ENCODE measurements around the gene APIP. TPM values are rescaled to one million over a fixed set of nuclear protein-coding genes. Genes with fewer than 3 reads are reported as not detected.

APIP gene
- polyA plus RNA-seq, 1 donor (not counting 4 experiments of a cell fraction or from before 2014, with no cell fraction given), result 10.9 TPM

DNA sequence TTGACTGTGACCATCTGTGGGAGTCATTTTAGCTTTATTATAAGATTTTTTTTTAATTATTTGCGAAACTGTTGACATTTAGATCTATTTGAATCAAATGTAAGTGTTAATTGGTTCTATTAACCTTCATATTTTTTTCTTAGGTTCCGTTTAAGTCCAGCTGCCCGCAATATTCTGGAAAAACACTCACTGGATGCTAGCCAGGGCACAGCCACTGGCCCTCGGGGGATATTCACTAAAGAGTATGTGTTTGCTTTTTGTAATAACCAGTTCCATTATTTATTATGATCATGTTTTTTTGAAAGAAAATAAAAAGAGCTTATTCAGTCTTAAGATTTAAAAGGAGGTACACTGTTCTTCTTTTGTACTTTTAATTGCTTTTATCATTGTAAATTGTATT lies 44.1 kb upstream of the APIP start:
- H3K4me3 ChIP-seq (ENCODE audit: control insufficient read depth in 2 of 3, extremely low read depth in 1 of 3, insufficient read depth in 2 of 3, low read depth in 1 of 3, low read length in 3 of 3), result no peak overlapping the region
- no peaks in the 10 kb centered on the region for H4K20me1 ChIP-seq (ENCODE audit: control insufficient read depth, extremely low read depth, insufficient read depth, low read length)
- H2AFZ ChIP-seq (ENCODE audit: control insufficient read depth, low read length), result no peak overlapping the region
- dilution Hi-C loops (cut with MboI; ENCODE audit: extremely low pct_ligation_motif_present, low sequenced_read_pairs), result no loop called here
- no peak overlapping the region for H3K27ac ChIP-seq (ENCODE audit: control insufficient read depth, insufficient read depth, low read length)
- TF ChIP-seq, protein P1, sequence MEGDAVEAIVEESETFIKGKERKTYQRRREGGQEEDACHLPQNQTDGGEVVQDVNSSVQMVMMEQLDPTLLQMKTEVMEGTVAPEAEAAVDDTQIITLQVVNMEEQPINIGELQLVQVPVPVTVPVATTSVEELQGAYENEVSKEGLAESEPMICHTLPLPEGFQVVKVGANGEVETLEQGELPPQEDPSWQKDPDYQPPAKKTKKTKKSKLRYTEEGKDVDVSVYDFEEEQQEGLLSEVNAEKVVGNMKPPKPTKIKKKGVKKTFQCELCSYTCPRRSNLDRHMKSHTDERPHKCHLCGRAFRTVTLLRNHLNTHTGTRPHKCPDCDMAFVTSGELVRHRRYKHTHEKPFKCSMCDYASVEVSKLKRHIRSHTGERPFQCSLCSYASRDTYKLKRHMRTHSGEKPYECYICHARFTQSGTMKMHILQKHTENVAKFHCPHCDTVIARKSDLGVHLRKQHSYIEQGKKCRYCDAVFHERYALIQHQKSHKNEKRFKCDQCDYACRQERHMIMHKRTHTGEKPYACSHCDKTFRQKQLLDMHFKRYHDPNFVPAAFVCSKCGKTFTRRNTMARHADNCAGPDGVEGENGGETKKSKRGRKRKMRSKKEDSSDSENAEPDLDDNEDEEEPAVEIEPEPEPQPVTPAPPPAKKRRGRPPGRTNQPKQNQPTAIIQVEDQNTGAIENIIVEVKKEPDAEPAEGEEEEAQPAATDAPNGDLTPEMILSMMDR (optimal IDR thresholded peaks at IDR 0.05 in 1 of 3, IDR thresholded peaks at IDR 0.05 in 1 of 3, conservative IDR thresholded peaks at IDR 0.05 in 1 of 3; ENCODE audit: extremely low read depth in 1 of 3, insufficient read depth in 2 of 3, low read length in 3 of 3), result no peak
- TF ChIP-seq EZH2 (IDR thresholded peaks at IDR 0.05; ENCODE audit: low read length), result no peak
- no peaks in the 10 kb centered on the region for H3K9me3 ChIP-seq (ENCODE audit: control insufficient read depth, low read depth, low read length)
- FAIRE-seq (no peak), DNase-seq (ENCODE audit: low read depth, low spot score) (no peak)
- H3K4me1 ChIP-seq (ENCODE audit: control insufficient read depth, extremely low read depth, insufficient read depth, low read length), result no peaks in the 10 kb centered on the region
- no peaks in the 10 kb centered on the region for H3K9me1 ChIP-seq (ENCODE audit: control insufficient read depth, extremely low read depth, insufficient read depth, low read length)
- H3K36me3 ChIP-seq (ENCODE audit: control insufficient read depth in 2 of 2, extremely low read depth in 1 of 2, insufficient read depth in 2 of 2, low read length in 2 of 2), result peaks cover 1 to 2% of the 10 kb centered on the region in 2 experiments
- H3K79me2 ChIP-seq (ENCODE audit: control insufficient read depth, insufficient read depth, low read length), result no peaks in the 10 kb centered on the region
- no peaks in the 10 kb centered on the region for H3K27me3 ChIP-seq (ENCODE audit: control insufficient read depth, extremely low read depth, insufficient read depth, low read length)
- no peak overlapping the region for H3K4me2 ChIP-seq (ENCODE audit: control insufficient read depth, extremely low read depth, insufficient read depth, low read depth, low read length)
- no peak overlapping the region for H3K9ac ChIP-seq (ENCODE audit: control insufficient read depth, extremely low read depth, insufficient read depth, low read length)

GRCh38 chr11:34959770-34960169 lies 43.6 kb upstream of the APIP start:
- Histone ChIP-seq H4K20me1 (ENCODE audit: control insufficient read depth, extremely low read depth, insufficient read depth, low read length) (no peaks in the 10 kb centered on the region), H3K9me1 (ENCODE audit: control insufficient read depth, extremely low read depth, insufficient read depth, low read length) (no peaks in the 10 kb centered on the region), H3K27me3 (ENCODE audit: control insufficient read depth, extremely low read depth, insufficient read depth, low read length) (no peaks in the 10 kb centered on the region), H3K36me3 (ENCODE audit: control insufficient read depth in 2 of 2, extremely low read depth in 1 of 2, insufficient read depth in 2 of 2, low read length in 2 of 2) (peaks cover 0 to 2% of the 10 kb centered on the region in 2 experiments), H3K9me3 (ENCODE audit: control insufficient read depth, low read depth, low read length) (no peaks in the 10 kb centered on the region), H3K79me2 (ENCODE audit: control insufficient read depth, insufficient read depth, low read length) (no peaks in the 10 kb centered on the region), H3K4me2 (ENCODE audit: control insufficient read depth, extremely low read depth, insufficient read depth, low read depth, low read length) (no peak overlapping the region), H3K4me3 (ENCODE audit: control insufficient read depth in 2 of 3, extremely low read depth in 1 of 3, insufficient read depth in 2 of 3, low read depth in 1 of 3, low read length in 3 of 3) (no peak overlapping the region), H2AFZ (ENCODE audit: control insufficient read depth, low read length) (no peak overlapping the region), H3K4me1 (ENCODE audit: control insufficient read depth, extremely low read depth, insufficient read depth, low read length) (no peaks in the 10 kb centered on the region), H3K27ac (ENCODE audit: control insufficient read depth, insufficient read depth, low read length) (no peak overlapping the region), H3K9ac (ENCODE audit: control insufficient read depth, extremely low read depth, insufficient read depth, low read length) (no peak overlapping the region)
- FAIRE-seq (no peak), DNase-seq (ENCODE audit: low read depth, low spot score) (no peak)
- TF ChIP-seq, protein P1 (optimal IDR thresholded peaks at IDR 0.05 in 1 of 3, IDR thresholded peaks at IDR 0.05 in 1 of 3, conservative IDR thresholded peaks at IDR 0.05 in 1 of 3; ENCODE audit: extremely low read depth in 1 of 3, insufficient read depth in 2 of 3, low read length in 3 of 3), result no peak
- no peak for TF ChIP-seq EZH2 (IDR thresholded peaks at IDR 0.05; ENCODE audit: low read length)
- dilution Hi-C loops (cut with MboI; ENCODE audit: extremely low pct_ligation_motif_present, low sequenced_read_pairs), result no loop called here
